NCI-H69 (cell line): ENCODE measurements around the gene SOS1.
"Not testable (repeated sequence)": the region's sequence is repeated elsewhere in the genome, so short reads cannot be mapped to it uniquely, and the experiment has no call there.

Experiments
- DNase-seq: peaks from one replicate; lab custom pipeline; 2025; lab: John Stamatoyannopoulos, UW

SOS1 gene

DNA sequence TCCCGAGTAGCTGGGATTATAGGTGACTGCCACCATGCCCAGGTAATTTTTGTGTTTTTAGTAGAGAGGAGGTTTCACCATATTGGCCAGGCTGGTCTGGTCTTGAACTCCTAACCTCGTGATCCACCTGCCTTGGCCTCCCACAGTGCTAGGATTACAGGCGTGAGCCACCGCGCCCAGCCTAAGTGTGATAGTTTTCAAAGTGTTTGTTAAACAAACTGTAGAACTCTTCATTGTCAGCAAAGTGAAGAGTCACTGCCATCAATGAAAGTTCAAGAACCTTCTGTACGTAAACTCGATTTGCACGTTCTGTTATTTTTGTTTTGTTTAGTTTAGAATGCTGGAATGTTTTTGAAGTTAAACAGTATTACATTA lies 18.0 kb upstream of the SOS1 start:
- no peak for DNase-seq

DNA sequence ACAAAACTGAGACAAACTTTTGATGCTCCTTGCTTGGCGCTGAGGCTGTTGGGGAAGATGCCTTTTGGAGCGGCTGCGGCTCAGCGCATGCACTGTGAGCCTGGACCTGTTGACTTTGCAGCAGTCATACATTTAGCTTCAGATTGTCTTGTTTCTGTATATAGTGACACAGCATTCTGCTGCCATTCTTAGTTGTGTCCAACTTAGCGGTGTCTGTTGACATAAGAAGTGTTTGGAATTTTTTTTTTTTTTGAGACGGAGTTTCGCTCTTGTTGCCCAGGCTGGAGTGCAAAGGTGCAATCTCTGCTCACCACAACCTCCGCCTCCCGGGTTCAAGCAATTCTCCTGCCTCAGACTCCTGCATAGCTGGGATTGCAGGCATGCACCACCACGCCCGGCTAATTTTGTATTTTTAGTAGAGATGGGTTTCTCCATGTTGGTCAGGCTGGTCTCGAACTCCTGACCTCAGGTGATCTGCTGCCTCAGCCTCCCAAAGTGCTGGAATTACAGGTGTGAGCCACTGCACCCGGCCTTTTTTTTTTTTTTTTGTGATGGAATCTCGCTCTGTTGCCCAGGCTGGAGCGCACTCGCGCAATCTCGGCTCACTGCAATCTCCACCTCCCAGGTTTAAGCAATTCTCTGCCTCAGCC lies 17.5 kb upstream of the SOS1 start:
- not testable (repeated sequence) for DNase-seq

DNA sequence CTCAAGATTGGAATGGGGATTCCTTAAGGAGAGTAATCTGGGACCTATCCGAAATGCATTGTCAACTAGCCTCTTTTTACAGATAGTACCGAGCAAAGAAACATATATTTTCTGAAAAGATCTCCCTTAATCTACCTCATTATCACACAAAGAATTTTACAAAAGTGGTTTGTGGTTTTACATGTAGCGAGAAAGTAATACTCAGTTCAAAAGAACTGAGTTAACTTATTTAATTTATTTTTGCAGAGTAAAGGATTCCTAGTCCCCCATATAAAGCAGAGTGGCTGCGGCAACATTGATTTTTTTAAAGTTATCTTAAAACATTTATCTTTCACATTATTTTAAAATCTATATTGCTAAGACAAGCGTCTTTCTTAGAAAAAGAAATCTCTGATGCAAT lies 15.9 kb upstream of the SOS1 start:
- no peak for DNase-seq

DNA sequence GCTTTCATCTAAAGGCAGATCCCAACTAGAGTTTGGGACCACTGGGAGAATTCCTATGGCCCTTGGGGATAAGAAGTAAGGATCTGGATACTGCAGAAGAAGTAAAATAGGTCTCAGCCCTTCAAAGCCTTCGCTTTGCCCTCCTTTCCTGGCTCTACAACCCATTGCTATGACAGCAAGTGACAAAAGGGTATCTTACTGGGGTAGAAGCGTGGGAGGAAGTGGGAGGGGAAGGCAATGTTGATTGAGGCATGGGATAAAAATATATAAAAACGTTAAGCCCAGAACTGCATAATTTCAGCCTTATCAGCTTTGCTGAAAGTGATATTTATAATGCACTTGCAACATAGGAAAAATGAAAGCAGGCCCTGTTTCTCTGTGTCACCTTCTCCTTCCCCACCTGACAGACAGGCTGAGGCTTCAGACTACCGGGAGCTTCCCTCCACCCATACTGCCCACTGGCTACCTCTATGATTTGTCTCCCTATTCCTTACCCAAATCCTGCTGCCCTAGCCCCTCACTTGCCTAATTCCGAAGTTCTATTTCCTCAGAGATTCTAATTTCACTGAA lies 14.9 kb upstream of the SOS1 start:
- no peak for DNase-seq

DNA sequence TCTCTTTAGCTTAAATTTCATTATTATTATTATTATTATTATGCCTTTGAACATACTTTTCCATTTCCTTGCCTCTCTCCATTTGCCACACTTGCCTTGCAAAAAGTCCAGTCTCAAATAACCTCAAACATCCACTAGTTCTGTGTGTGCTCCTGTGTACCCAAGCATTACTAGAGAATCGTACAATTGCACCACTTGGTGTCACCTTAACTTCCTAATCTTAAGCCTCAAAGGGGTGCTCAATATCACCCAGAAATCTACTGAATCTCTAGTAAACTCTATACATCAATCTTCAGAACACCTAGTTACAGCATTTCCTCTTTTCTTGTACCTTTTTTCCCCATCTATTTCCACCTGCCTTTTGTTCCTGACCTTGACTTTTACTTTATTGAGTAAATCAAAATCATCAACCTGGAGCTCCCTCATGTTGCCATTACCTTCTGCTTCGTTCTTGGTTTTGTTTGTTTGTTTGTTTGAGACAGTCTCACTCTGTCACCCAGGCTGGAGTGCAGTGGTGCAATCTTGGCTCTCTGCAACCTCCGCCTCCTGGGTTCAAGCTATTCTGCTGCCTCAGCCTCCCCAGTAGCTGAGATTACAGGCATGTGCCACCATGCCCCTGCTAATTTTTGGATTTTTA lies 12.5 kb upstream of the SOS1 start:
- DNase-seq: no peak

DNA sequence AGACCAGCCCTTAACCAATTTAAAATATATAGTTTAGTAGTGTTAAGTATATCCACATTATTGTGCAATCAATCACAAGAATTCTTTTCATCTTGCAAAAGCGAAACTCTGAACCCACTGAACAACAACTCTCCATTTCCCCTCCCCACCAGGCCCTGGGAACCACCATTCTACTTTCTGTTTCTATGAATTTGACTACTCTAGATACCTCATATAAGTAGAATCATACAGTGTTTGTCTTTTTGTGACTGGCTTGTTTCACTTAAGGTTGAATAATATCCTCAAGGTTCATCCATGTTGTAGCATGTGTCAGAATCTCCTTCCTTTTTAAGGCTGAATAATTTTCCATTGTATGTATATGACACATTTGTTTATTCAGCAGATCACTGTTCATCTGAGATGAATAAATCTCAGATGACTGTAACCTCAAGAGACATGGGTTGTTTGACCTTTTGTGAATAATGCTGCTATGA lies 8.1 kb upstream of the SOS1 start:
- no peak for DNase-seq

DNA sequence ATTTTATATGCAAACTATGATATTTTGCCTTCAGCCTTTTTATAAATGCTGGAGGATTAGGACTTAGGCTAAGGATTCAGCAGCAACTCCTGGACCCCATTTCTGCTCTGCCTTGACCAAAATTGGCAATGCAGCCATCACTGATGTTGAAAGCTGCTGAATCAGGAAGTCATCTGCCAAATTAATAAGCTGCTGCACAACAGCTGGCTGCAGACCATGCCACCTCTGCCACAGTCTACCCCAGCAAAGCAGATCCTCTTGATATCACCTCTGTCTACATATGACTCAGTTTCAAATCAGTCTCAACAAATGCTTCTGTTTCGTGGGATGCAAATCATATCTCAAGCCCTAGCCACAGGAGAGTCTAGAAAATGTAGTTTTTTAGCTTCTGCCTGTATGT lies 7.1 kb upstream of the SOS1 start:
- DNase-seq: no peak

DNA sequence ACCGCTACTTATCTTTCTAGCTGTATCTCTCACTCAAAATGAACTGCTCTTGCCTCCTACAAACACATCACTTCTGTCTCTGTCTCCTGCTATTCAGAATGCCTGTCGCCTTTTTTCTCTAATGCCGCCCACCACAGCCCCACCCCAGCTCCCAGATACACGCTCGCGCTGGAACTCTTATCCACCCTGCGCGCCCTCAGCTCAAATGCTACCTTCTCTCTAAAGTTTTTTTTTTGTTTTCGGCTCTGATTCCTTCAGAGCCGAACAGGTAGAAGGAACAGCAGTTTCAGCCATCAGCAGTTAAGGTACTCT lies 3.9 kb upstream of the SOS1 start:
- peak; percentile 48 for DNase-seq

DNA sequence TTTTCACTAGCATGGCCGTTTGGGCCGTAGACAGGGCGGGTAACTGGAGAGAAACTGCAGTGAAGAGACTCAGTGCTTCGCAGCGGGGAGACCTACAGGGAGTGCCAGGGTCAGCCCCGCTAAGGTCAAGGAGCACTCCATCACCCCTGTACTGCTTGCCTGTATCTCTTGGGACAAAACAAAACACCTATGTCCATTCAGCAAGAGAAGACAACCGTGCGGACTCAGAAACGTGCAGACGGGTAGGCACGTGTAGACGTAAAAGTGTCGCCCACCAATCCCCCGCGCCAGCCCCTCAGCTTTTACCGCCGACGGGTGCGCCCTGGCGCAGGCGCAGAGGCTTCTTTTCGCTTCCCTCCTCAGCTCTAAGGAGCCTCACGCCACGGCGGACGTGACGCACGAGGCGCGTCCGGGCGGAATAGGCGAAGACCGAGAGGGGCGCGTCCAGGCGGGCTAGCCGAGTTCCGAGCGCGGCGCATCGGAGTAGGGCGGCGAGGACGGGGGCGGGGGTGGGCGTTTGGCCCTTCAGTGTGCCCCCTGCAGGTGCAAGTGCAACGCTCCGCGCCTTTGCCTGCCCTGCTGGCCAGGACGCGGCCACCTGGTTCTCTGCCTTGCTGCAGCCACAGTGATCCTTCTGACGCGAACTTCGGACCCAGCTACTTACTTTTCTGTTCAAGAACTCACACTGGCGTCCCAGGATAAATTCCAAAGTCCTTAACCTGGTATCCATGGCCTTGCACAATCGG lies 3.3 kb upstream of the SOS1 start:
- peak; percentile 96 for DNase-seq

DNA sequence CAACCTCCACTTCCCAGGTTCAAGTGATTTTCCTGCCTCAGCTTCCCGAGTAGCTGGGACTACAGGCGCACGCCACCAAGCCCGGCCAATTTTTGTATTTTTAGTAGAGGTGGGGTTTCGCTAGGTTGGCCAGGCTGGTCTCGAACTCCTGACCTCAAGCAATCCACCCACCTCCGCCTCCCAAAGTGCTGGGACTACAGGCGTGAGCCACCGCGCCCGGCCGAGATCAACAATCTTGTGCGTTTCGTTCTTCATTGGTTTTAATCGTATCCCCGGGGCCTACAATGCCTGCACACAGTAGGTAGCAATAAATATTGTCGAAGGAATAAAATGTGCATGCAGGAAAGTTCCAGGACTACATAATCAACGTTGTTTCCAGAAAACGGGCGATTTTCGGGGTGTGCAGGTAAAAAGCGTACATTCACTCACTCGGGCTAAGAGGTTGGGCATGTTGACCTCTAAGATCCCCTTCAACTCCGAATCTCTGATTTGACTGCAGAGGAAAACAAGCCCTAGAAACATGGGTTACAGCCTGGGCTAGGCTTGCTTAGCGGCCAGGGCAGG lies 2.7 kb upstream of the SOS1 start:
- no peak for DNase-seq

DNA sequence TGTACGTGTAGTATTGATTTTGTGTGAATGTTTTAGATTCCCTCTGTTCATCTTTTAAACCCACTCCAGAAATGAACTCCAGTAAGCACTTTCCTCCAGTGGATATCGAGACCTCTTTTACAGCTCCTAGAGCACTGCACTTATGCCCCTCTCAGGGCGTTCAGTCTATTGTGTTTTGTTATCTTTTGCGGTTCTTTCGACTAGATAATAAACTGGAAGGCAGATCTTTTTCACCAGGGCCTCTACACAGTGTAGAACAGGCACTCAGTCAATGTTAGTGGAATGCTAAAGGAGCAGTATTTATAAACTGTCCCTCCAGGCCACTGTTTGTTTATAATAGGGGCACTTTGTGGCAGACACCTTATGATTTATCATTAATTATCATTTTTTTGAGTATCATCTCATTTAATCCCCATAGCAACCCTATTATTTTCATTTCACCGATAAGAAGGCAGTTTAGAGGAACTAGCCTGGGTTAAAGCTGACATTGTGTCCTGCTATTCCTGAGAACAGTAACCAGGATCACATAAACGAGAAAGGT lies 742 bp upstream of the SOS1 start:
- DNase-seq: peak; percentile 16

DNA sequence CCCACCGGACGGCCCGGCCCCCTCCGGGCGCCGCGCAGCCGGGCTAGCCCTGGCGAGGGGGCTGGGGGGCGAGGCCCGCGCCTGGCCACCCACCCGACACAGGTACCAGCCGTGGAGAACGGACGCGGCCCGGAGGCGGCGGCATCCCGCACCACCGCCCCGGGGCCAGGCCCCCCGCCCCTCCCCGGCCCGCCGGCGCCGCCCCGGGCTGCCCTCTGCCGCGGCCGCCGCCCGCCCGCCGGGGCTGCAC lies 405 bp downstream of the SOS1 start:
- DNase-seq: no peak

DNA sequence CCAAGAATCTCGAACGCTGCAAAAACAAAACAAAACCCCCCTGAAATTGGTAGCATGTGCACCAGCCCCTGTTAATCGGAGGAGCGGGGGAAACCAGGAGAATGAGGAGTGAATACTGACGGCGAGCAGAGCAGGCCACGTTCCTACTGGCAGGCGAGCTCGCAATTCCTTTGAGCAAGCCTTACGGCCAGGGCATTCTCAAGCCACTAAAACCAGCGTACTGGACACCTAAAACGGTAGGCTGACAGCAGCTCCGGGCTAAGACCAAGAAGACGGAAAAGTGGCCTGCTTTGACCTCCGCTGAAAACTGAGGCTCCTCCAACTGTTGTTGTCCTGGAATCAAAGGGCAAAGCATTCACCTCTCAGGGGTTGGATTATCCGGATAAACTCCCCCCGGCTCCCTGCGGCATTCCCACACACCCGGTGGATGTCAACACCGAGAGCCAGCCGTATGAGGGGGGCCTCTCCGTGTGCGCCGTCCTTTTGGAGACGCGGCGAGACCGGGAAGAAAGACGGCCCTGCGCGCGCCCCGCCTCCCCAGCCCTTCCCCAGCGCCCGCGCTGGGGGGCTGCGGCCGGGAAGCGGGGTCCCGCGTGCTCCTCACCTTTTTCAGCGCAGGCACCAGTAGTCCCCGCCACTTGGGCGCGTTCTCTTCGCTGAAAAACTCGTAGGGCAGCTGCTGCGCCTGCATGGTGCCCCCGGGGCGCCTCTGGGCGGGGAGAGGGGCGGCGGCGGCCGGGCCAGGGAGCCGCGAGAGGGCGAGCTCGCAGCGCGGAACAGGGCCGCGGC lies 925 bp downstream of the SOS1 start:
- DNase-seq: peak; percentile 68

DNA sequence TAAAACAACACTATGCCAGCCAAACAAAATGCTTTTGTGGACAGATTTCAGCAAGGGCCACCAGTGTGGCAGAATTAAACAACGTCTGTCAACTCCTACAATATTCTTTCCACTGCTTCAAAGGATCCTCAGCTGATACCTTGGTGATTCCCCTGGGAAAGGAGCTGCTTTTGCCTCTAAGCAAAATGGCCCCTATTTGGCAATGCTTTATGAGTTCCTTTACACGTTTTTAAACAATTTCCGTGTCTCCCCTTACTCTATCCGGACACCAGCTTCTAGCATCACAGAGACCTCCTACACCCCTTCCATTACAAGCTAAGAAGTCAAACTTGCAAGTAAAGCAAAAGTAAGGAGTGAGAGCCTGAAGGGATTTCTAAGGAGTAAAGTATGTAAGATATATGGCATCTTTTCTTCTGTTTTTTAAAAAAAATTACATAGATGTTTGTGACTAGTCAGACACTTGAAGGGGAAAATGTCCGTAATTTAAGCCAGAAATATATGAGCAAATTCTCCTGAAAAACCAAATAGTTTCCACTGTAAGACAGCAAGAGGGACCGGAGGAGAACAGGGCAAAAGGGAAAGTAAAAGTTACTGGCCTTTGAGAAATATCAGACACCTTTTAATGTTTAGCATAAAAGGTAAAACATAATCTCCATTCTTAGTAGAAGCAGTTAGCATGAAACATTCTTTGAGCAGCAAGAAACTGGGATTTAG lies 1.9 kb downstream of the SOS1 start:
- DNase-seq: peak; percentile 15

DNA sequence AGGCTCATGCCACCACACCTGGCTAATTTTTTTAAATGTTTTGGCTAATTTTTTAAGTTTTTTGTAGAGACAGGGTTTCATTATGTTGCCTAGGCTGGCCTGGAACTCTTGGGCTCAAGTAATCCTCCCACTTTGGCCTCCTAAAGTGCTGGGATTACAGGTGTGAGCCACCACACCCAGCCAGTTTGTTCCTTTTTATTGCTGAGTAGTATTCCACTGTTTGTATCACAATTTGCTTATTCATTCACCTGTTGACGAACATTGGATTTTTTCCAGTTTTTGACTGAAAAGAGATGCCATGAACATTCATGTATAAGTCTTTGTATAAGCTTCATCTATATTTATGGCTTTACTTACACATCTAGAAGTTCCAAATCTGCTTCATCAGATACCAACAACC lies 5.3 kb downstream of the SOS1 start:
- DNase-seq: no peak

DNA sequence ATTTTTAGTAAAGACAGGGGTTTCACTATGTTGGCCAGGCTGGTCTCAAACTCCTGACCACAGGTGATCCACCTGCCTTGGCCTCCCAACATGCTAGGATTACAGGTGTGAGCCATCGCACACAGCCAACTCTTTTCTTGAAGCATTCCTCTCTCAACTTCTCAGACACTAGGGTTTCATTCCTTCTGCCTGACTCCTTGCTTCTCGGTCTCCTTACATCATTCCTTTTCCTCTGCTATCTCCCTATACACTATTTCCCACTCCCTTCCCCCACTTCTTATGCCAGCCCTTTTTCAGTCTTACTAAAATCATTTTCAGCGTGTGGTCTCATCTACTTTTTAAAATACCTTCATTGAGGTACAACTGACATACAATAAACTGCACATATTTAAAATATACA lies 6.1 kb downstream of the SOS1 start:
- no peak for DNase-seq

DNA sequence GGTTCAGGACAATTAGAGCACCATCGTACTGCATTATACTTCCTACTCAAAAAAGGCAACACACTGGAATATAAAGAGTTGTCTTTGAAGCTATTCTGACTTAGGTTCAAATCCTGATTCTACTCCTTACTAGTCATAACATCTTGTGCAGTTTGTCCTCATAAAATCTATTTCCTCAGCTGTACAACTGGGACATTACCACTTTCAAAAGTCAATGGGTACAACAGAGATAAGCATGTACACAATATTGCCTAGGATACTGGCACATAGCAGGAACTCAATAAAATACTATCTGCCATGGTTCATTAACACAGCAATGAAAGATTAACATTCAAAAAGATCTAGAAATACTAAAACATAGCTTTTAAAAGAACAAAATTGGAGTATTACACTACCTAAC lies 11.3 kb downstream of the SOS1 start:
- DNase-seq: no peak

DNA sequence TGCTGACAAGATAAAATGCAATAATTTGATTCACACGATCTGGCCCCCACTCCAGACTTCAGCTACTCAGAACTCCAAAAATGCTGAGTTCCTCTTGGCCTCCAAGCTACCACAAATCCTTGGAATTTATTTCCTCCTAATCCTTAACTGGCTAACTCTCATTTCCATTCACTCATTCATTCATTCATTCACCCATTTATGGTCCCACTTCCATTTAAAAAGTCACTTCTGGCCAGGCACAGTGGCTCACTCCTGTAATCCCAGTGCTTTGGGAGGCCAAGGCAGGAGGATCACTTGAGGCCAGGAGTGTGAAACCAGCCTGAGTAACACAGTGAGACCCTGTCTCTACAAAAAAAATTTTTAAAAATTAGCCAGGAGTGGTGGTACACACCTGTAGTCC lies 12.5 kb downstream of the SOS1 start:
- DNase-seq: no peak

DNA sequence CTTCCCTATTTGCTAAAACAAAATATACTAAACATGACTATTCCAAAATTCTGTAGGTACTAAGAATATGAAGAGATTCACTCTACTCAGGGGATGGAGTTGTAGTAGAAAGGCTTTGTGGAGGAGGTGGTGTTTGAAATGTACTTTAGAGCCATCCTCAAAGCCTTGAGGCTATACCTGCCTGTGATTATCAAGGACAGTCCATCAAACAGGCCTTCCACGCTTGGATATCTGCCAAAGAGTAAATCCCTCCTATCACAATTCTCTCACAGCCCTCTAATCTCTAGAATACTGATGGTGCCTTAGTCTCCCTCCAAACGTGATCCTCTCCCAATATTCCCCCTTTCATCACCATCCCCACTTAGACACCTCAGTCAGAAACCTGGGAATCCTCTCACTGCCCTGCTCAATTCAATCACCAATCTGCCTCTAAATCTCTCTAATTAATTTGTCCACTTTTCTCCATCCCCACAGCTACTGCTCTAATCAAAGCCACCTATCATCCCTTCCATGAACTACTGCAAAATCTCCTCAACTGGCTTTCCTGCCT lies 13.1 kb downstream of the SOS1 start:
- DNase-seq: peak; percentile 70

DNA sequence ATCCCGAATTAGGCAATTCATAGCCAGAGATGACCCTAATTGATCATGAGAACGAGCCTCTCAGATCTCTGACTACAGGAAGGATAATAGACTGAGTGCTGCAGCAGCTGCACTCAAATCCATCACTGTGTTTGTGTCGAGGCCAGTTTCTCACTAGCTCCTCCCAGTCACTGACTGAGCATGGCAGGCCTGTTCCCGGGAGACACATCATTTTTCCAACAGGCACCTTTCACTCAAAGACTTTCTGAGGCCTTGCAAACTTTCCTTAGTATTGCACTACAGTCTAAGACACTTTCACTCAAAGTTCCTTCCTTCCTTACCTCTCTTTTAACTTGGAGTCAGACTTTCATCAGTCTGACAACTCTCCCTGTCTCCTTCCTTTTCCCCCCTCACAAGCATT lies 13.7 kb downstream of the SOS1 start:
- peak; percentile 57 for DNase-seq
